ENCODE measurements around the gene SEMA3E.

- TF ChIP-seq CTCF (IDR thresholded peaks at IDR 0.05) (no peak), POLR2A (IDR thresholded peaks at IDR 0.05) (no peak)
Measured at GRCh38 chr7:83467493-83467892, 181.4 kb downstream of the SEMA3E start.

Measured in thyroid gland (tissue), 4 donors.